Fibroblast of peridontal ligament (primary cell): ENCODE results near the gene SH3BP4.

ENCODE experiments used
- DNase-seq: peaks from one replicate; pipeline ENCODE4 v3.0.0-alpha.2; 2010; ENCODE audit errors: extremely low read depth

SH3BP4 gene

DNA sequence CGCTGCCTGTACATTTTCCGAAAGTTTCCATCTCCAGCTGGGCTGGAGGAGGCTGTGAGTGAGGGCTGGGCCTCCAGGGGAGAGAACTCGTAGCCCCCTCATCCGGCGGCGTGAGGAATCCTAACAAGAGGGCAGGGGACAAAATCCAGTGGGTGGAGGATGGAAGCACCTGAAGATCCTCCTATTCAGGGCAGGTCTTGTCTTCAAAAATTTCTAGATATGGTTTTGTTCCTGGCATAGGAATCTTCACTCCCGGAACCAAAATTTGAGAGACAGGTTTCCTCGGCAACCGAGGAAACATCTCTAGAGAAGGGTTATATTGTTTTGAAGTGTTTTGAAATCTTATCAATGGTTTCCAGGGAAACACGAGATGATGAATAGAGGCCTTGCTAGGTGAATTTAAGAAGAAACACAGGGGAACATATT, 136.7 kb downstream of the SH3BP4 start:
- peak; percentile 26 for DNase-seq

DNA sequence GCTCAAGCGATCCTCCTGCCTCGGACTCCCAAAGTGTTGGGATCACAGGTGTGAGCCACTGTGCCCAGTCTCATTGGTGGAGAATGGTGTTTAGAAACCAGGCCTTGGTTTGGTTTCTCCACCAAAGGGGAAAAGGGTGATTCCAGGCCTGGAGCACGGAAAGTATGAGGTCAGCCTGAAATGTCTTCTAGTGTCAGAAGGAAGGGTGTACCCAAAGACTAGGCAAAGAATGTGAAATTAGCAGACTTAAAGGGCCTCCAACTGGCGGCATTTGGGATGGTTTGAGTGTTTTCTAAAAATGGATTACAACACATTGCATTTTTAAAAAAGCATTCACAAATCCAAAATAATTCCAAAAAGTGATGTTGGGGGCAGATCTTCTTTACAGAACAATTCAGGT, 139.6 kb downstream of the SH3BP4 start:
- peak; percentile 29 for DNase-seq

DNA sequence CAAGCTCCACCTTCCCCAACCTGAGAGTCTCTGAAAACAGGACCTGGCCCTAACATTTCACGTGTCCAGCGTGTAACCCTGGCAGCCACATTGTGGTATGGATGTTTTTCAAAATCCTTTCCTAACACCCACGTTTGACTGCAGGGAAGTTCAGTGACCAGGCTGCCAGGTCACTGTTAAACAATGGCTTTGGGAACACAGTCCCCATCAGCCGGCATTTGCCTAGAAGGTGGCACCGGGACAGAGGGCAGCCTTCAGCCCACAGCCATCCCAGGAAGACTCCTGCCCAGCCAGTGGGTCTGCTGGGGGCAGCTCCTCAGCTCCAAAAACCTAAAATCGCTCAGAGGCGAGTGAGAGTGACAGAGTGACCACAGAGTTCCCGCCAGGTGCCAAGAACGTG, 140.2 kb downstream of the SH3BP4 start:
- DNase-seq: no peak

DNA sequence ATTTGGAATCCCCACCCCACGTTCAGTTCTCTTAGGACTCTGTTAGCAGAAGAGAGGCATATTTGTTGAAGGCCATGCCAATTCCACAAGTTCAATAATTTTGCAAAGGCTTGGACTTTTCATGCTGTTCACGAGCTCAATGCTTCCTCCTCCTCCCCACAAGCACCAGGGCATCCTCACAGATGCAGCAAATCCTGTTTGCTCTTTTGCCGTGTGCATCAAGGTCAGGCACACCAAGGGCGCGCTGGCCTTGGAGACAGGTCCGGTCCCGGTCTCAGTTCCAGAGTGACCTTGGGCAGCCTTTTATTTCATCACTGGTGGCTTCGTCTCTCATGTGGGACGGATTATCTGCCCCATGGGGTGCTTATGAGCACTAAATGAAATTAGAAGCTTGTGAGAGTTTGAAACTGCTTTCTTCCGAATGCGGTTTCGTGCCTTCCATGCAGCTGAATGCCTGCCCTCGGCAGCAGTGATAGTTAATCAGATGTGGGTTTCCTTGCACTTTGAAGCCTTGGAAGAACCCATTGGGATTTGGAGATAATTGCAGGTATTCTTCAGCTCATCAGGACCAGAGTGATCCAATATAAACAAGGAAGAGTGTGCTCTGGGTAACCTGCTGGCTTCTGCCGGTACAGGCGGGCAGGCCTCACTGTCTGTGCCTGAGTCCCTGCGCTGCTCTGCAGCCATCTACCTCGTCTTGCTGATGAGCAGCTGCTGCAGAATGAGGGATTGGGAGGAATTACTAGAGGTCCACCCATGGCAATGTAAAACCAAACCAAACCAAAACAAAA, 140.8 kb downstream of the SH3BP4 start:
- DNase-seq: no peak

DNA sequence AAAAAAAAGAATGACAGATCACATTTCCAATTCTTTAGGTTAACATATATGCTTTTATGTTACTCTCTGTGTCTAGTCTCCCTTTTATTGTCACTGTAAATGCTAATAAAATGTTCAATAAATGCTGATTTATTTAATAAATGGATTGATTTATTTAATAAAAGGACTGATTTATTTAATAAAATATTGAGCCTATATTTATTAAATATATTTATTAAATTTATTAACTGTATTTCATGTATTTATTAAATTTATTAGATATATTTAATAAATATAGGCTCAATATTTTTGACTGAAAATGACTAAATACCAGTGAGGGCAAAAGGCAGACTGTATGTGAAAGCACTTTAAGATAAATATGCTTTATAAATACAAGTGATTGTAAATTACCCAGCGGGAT, 142.6 kb downstream of the SH3BP4 start:
- DNase-seq: no peak

DNA sequence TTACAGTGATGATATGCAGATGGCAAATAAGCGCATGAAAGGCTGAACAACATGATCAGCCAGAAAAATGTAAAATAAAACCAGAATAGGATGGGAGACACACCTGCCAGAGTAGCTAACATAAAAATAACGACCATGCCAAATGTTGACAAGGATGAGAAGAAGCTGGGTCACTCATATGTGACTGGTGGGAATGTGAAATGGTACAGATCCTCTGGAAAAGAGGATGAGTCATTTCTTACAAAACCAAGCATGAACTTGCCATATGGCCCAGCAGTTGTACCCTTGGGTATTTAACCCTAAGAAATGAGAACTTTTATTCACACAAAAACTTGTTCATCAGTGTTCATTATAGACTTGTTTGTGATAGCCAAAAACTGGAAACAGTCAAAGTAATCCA, 143.8 kb downstream of the SH3BP4 start:
- DNase-seq: peak; percentile 64

DNA sequence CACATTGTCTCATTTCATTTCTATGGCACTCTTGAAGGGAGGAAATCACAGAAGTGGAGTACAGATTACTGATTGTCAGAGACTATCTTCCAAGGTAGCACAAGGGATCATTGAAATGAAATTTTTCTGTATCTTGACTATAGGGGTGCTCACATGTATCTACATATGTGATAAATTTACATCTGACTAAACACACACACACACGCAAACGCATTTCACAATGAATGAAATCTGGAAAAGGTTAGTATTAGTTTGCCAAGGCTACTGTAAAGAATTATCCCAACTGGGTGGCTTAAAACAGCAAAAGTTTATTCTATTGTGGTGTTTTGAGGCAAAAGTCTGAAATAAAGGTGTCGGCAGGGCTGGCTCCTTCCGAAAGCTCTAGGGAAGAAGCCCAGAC, 144.6 kb downstream of the SH3BP4 start:
- DNase-seq: no peak

DNA sequence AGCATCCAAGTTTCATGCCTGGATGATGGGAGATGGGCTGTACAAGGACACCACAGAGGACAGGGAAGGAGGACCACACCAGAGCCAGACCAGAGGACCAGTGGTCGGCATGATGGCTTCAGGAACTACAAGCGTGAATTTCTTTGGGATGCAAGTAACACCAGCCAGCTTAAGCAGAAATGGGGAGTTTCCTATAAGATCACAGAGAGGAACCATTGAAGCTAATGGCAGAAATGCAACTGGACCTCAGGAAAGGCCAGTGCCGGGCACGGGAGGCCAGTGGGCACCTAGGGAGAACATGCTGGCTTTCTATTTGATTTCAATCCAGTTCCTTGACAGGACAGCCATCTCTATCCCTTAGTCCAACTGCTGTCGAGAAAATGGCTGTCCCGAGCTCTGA, 145.4 kb downstream of the SH3BP4 start:
- no peak for DNase-seq

DNA sequence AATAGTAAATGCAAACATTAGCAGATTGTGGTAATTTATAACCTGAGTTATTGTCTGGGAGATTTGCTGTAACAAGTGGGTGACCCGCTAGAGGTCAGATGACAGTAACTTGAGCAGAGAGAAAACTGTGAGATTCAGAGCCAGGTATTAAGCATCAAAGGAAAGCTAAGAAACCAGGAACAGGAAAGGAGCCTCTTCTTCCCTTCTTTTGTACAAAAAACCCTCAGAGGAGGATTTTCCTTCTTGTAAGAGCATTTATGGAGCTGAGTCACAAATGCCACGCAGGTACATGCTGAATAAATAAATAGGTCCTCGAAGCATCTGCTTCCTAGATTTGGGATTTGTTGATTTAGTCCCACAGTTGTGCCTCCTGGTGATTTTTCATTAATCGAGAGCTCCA, 146.5 kb downstream of the SH3BP4 start:
- DNase-seq: no peak

DNA sequence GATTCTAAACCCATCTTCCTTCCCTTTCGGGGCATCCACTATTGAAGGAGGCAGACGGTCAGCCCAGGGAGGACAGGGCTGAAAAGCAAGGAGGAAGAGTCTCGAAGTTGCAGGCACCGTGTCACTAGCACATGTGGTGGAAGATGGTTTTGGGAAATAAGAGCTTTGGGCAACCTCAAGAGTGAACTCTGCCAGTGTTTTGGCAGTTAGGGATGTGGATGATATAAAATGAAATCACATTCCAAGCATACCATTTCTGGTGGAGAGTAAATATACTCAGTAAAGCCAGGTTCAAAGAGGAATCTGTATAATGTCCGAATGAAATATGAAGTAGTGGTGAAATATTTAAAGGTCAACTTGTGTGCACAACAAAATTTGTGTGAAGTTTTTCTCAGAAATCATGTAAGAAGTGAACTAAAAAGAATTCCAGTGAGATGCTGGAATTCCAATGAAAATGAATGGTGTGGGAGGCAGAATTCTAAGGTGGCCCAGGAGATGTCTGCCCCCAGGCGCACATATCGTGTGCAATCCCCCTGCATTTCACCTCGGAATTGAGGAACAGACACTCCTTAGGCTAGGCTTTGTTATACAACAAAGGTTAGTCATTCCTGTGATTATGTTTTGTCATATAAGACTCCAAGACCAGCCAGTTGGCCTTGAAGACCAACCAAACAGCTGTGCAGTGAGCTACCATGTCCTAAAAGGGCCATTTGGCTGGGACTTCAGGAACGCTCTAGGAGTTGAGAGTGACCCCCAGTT, 147.1 kb downstream of the SH3BP4 start:
- peak; percentile 57 for DNase-seq

DNA sequence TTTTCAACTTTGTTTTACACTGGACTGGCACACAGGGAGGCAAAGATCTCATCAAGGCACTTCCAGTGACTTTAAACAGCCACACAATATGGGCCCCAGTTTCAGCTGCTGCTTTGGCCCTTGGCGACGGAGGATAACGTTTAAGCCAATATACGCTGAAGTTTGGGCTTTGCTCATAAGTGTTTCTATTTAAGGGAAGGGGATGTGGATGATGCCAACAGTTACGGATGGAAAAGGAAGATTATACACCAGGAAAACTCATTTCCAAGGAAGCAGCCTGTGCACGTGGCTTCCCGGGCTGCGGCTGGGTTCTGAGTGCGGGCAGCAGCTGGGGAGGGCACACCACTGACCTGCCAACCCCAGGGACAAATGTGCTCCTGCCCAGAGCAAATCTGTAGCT, 151.1 kb downstream of the SH3BP4 start:
- no peak for DNase-seq
